Activated CD8-positive, alpha-beta memory T cell treated with anti-CD3 and anti-CD28 coated beads for 36 hours (primary cell): ENCODE data around the gene MPP3. TPM values are rescaled to one million over a fixed set of nuclear protein-coding genes. Genes with fewer than 3 reads are reported as not detected.

ENCODE experiments used
- CTCF ChIA-PET: fragments of 350-600 bp; sonication (Branson Sonifier 250); formaldehyde crosslinking; loops from one replicate; lab custom pipeline; 2021; ENCODE audit warnings: antibody characterized with exemption; lab: Charles Lee
- POLR2A ChIA-PET: fragments of 350-600 bp; sonication (Branson Sonifier 250); formaldehyde crosslinking; loops from one replicate; lab custom pipeline; 2021; ENCODE audit warnings: antibody characterized with exemption; lab: Charles Lee
- total RNA-seq, 2 experiments: library from RNA; stranded (reverse); gene quantifications; one replicate each; pipeline ENCODE4 v1.2.3, GENCODE V29; 2021

The MPP3 gene
- total RNA-seq, 2 experiments from 2014 or later = 0.40 to 0.78 TPM

DNA sequence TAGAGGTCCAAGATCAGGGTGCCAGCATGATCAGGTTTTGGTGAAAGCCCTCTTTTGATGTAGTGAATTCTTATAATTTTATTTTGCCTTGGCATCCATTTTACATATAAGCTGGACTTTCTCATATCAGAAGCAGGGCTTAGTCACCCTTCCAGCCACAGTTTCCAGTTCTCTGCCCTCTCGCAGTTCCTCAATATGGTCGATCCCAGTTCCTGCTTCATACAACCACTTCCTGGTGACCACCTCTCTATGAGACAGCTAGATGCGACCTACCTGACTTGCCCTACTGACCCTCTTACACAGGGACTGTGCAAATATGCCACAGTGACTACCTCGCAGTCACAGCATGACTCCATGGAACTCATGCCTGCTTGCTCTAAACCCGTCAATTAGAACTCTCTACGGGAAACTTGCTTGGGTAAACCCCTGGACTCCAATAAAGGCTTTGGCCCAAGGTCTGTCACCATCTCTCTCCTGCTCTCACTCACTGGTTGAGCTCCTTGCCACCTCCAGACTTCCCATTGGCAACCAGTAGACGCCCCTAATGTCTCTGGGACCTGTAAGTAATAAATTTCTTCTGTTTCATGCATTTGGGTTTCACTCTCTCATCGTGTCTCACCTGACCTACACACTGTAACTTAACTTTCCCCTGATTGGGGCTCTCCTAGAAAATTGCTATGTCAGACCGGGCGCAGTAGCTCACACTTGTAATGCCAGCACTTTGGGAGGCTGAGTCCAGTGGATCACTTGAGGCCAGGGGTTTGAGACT lies 35.5 kb upstream of the MPP3 start:
- CTCF ChIA-PET = interaction anchor here (2.1 to 2.4 kb wide), 2 partner anchors 10 to 12 kb away, joined by 8 to 12 read pairs; no protein-coding TSS in a partner anchor
- POLR2A ChIA-PET = interaction anchor here (0.7 kb wide), 1 partner anchor 23 kb away, joined by 11 read pairs; no protein-coding TSS in a partner anchor

DNA sequence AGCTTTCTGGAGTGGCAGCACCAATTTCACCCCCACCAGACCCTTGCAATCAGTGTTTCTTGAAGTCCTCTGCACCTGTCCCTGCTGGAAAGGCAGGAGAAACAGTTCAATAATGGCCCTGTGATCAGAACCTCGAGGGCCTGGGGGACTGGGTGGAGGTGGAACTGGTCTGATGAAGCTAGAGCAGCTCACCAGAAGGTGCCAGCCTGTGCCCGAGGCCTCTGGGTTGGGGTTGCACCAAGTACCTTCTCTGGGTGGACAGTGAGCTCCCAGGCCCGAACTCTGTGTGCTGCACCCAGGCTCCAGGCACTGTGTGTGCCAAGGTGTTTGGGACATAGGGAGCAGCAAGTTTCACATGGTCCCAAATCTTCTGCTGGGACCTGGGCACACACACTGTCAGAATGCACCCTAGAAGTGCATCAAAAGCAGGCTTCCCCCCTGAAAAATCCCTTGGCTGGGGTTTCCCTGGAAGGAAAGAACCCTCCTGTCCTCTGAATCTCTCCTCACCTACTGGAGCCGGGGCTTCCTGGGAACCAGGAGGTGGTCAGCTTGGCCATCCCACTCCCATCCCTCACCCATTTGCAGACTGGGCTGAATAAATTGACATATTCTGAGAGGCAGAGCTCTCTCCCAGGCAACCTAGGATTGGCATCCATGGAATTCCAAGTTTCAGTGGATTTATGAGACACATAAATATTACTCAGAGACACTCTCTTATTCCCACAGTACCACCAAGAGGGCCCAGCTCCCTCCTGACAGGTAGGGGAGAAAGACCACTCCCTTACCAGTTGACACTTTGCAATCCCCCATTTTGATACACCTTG lies 31.4 kb upstream of the MPP3 start:
- POLR2A ChIA-PET = interaction anchor here (0.5 to 0.6 kb wide), 2 partner anchors 182 to 311 kb away, joined by 3 read pairs; no protein-coding TSS in a partner anchor
- CTCF ChIA-PET = interaction anchor here (0.7 kb wide), 1 partner anchor 15 kb away, joined by 4 read pairs; no protein-coding TSS in a partner anchor

DNA sequence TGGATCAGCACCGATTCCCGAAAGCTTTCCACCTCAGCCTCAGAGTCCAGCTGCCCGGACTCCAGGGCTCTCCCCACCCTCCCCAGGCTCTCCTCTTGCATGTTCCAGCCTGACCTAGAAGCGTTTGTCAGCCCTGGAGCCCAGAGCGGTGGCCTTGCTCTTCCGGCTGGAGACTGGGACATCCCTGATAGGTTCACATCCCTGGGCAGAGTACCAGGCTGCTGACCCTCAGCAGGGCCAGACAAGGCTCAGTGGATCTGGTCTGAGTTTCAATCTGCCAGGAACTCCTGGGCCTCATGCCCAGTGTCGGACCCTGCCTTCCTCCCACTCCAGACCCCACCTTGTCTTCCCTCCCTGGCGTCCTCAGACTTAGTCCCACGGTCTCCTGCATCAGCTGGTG lies 29.0 kb upstream of the MPP3 start:
- CTCF ChIA-PET = interaction anchor here (1.2 to 1.3 kb wide), 2 partner anchors 13 to 17 kb away, joined by 3 to 4 read pairs; no protein-coding TSS in a partner anchor
- POLR2A ChIA-PET = no interaction called here

DNA sequence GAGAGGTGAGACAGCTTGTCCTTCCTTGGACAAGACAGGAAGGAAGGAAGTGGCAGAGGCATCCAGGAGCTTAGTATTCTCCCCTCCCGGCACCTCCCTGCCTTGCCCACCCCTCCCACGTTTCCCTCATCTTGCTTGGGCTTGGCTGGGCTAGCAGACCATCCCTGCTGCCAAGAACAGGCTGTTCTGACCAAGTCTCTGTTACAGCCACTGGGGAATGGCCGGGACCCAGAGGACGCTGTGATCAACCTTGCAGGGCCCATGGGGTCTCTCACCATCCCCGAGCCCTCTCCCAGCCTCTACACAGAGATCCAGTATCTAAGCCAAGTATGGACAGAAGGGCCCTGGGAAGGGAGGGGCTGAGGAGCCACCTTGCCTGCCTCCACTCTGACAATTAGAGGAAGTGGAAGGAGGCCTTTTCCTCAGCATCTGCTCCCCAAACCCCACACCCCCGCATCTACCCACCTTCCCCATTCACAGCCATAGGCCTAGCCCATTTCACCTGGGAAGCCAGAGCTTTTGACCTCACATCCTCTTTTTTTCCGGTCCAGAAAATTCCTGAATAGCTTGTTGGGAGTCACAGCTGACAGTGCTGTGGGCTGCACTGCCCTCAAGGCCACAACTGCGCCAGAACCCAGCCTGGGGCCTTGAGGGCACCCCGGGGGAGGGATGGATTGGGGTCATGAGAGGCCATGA lies 28.1 kb upstream of the MPP3 start:
- ChIA-PET CTCF (interaction anchor here (1.2 kb wide), 1 partner anchor 14 kb away, joined by 4 read pairs; no protein-coding TSS in a partner anchor), POLR2A (no interaction called here)

DNA sequence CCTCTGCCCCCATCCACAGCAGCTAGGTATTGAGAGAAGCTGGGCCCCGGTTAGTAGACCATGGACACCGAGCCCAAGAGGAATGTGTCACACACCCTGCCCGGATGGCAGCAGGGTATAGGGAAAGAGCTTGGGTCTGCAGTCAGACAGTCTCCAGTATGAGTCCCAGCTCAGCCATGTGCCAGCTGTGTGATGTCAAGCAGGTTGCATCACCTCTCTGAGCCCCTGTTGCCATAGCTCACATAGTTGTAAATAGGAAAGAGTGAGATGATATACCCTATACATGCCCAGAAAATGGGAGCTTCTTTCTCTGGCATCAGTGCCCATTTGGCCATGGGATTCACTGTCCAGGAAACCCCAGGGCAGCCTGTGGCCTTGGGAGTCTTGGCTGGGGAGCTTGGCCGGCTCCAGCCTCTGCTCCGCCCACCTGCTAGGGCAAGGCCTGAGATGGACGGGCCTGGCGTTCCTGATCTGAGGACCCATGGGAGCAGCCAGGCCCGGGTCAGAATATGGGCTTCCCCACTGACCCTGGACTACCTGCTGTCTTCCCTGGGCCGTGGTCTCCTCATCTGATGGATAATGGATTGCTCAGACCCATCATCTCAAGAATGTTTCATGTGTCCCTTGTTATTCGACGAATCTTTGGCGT lies 27.3 kb upstream of the MPP3 start:
- CTCF ChIA-PET = interaction anchor here (1.0 kb wide), 1 partner anchor 17 kb away, joined by 3 read pairs; no protein-coding TSS in a partner anchor
- POLR2A ChIA-PET = no interaction called here

DNA sequence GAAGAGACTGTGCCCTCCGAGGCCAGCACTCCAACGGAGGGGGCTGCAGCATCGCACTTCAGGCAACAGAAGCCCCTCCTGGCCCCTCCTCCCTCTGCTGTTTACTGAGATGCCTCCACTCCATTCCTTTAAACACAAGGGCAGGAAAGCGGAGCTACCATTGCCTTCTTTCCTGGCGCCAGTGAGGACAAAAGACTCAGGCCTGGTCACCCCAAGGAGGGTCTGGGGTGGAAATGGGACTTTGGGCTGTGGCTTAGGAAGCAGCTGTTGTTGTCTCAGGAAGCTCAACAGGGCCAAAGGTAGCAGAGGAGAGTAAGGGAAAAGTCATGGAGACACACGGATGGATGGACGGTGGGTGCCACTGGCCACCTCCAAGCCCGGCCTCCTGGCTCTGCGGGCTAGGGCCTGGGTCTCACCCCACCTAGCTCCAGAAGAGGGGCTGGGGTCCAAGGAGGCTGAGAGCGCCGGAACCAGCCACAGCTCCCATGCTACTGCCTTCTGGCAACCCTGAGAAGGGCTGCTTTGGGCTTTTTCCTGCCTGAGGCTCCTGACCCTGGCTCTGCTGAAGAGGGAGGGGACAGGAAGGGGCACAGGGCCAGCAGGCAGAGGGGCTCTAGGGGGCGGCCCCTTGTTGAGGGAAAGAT lies 25.1 kb upstream of the MPP3 start:
- CTCF ChIA-PET = no interaction called here
- POLR2A ChIA-PET = no interaction called here

DNA sequence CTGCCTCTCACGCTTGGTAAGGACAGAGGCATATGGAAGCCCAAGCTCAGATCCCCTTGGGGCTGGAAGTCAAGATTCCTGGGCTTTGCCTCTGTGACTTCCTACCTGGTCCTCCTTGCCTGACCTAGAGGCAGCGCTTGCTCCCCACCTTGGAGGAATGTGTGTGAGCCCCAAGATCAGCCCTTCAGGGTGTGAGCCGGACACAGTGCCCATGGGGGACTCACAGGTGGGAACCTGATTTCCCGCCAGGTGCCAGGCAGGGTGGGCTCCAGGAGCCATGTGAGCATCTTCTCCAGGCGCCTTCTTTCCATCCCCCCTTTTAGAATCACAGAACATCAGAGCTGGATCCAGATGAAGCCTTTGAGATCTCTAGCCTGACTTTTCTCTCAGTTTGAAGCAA lies 24.2 kb upstream of the MPP3 start:
- ChIA-PET POLR2A (no interaction called here), CTCF (interaction anchor here (0.9 to 1.0 kb wide), 3 partner anchors 20 to 97 kb away, joined by 3 to 4 read pairs (median 3); no protein-coding TSS in a partner anchor)

DNA sequence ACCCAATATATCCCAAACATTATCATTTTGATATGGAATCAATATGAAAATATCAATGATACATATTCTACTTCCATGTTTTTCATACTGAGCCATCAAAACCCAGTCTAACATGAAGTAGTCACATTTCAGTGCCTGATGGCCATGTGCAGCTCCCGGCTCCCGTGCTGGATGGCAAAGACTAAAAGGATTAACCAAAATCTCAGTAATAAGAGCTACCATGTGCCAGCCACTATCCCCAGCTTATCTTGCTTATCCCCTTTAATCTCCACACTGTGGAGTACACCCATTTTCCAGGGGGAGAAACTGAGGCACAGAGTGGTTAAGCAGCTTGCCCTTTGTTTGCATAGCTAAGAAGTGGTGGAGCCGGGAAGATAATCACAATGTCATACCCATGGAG lies 23.2 kb upstream of the MPP3 start:
- CTCF ChIA-PET = interaction anchor here (2.4 kb wide), 1 partner anchor 10 kb away, joined by 10 read pairs; the partner anchor contains the start of gene CD300LG
- POLR2A ChIA-PET = no interaction called here

DNA sequence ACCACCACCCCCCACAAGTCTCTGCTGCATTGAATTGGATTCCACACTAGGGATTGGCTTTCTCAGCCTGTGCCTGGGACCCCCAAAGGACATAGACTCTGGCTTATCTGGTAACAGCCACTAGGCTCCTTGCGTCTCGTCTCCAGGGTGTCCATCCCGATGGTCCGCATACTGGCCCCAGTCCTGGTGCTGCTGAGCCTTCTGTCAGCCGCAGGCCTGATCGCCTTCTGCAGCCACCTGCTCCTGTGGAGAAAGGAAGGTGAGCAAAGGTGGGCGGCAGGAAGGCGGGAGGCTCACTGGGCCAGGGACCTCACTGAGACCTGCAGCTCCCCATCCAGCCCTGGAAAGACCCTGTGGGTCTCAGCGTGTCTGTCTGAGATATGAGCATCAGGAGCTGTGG lies 22.1 kb upstream of the MPP3 start:
- CTCF ChIA-PET = interaction anchor here (2.4 kb wide), 1 partner anchor 9 kb away, joined by 10 read pairs; the partner anchor contains the start of gene CD300LG
- POLR2A ChIA-PET = no interaction called here

DNA sequence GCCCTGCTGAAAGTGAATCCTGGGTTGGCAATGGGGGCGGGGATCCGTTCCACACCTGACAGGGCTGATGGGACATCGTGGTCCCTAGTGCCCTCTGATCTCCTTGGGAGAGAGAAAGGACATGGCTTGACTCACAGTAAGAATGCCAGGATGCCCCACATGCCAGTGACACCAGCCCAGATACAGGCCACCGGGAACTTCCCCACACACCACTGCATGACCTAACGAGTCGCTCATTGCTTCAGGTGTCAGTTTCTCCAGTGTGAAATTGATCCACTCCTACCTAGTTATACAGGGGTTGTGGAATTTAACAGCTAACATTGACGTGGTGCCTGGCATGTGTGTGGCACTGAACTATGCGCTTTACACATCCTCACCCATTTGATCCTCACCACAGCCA lies 21.6 kb upstream of the MPP3 start:
- CTCF ChIA-PET = interaction anchor here (2.4 kb wide), 1 partner anchor 8 kb away, joined by 10 read pairs; the partner anchor contains the start of gene CD300LG

DNA sequence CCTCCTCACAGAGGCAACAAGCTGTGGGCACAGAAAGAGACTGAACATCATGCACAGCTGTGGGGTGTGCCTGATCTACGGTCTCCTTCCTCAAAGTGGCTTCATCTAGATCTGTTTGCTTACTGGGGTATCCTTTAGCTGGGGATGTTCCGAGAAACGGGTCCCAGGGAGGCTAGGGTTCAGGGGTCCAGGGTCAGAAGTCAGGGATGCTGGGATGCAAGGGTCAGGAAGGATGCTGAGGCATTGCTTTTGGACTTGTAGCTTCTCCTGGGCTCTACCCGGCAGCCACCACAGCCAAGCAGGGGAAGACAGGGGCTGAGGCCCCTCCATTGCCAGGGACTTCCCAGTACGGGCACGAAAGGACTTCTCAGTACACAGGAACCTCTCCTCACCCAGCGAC lies 20.6 kb upstream of the MPP3 start:
- CTCF ChIA-PET = interaction anchor here (0.8 kb wide), 1 partner anchor 19 kb away, joined by 3 read pairs; no protein-coding TSS in a partner anchor

More for the DNA sequence above, 21.6 kb upstream of the MPP3 start:
- POLR2A ChIA-PET = no interaction called here

DNA sequence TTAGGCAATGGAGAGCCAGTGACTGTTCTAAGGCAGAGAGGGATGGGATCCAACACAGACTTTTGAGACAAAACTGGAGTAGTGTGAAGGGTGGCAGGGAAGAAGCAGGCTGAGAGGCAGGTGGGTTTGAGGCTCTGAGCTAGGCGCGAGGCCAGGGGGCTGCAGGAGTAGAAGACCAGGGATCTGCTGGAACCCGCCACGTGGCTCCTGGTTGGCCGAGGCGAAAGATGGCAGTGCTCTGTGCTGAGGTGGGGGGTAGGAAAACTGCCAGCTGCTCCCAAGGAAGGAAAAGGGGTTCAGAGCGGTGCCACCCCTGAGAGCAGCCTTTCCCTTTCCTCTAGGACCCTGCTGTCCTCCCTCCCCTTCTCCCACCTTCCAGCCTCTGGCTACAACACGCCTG lies 19.6 kb upstream of the MPP3 start:
- ChIA-PET POLR2A (no interaction called here), CTCF (no interaction called here)

More for the DNA sequence above, 20.6 kb upstream of the MPP3 start:
- POLR2A ChIA-PET = no interaction called here

DNA sequence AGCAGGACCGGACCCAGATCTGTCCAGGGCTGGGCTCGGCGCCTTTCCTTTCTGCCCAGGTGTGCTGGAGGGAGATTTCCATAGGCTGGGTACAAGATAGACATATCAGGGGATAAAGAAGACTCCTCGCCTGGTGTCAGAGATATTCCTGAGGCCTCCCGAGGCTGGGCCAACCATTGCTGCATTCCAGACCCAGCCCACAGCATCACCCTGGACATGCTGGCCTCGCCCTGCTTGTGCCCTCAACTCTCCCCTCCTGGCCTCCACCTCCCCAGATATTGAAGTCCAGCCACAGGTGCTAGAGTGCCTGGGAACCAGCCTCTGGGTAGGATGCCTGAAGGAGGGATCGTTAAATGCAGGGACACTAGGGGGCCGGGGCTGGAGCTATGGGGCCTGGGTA lies 16.2 kb upstream of the MPP3 start:
- ChIA-PET POLR2A (no interaction called here), CTCF (no interaction called here)

DNA sequence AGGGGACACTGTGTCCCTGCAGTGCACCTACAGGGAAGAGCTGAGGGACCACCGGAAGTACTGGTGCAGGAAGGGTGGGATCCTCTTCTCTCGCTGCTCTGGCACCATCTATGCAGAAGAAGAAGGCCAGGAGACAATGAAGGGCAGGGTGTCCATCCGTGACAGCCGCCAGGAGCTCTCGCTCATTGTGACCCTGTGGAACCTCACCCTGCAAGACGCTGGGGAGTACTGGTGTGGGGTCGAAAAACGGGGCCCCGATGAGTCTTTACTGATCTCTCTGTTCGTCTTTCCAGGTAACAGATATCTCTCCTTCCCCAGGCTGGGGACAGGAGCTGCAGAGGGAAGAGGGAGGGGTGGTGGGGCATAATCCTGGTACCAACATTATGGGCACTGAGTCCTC lies 15.7 kb upstream of the MPP3 start:
- CTCF ChIA-PET = interaction anchor here (0.7 kb wide), 1 partner anchor 40 kb away, joined by 3 read pairs; no protein-coding TSS in a partner anchor
- POLR2A ChIA-PET = no interaction called here

DNA sequence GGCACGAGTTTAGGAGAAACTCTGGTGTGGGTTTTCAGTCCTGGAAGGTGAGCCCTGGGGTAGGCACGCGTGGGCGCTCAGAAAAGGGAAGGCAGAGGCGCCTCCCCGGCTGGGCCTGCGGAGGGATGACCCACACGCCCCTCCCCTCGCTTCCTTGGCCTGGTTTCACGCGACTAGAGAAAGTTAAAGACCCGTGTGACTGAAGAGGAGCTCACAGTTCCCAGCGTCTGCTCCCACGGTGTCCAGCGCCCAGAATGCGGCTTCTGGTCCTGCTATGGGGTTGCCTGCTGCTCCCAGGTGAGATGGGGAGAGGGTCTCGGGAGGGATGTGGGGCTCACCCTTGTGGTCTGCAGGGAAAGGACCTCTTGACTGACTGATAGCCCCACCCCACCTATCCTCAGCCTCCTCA lies 14.0 kb upstream of the MPP3 start, which contains the start of gene CD300LG:
Gene CD300LG, plus strand, starts transcription at position 214 of the 409 bp plus-strand sequence. Its CDS starts 41 bp downstream, at position 255.
- CTCF ChIA-PET = interaction anchor here (0.6 to 2.5 kb wide), 6 partner anchors 8 to 161 kb away, joined by 4 to 10 read pairs (median 6); partner anchors contain the start of gene MPP3
- POLR2A ChIA-PET = no interaction called here

DNA sequence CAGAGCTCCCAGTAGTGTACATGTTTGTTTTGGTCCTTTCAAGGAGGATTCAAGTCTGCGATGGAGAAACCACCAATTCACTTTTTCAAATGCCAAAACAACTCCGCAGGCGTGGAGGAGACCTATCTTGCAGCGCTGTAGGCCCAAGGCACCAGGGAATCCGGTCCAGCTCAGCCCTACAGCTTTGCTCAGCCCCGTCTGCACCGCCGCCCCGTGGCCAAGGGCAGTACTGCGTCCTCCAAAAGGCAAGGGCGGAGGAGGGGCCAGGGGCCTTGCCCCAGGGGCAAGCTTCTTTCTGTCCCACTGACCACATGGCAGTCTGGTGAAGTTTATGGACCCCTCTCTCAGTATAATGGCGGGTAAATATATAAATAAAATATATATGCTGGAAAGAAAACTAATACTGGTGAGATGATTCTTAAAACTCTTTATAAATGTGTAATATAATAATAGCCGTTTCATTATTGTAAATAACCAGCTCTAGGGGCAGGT lies 13.3 kb upstream of the MPP3 start:
- ChIA-PET POLR2A (no interaction called here), CTCF (interaction anchor here (0.6 to 2.5 kb wide), 12 partner anchors 8 to 152 kb away, joined by 3 to 10 read pairs (median 4); partner anchors contain the start of gene MPP3)

DNA sequence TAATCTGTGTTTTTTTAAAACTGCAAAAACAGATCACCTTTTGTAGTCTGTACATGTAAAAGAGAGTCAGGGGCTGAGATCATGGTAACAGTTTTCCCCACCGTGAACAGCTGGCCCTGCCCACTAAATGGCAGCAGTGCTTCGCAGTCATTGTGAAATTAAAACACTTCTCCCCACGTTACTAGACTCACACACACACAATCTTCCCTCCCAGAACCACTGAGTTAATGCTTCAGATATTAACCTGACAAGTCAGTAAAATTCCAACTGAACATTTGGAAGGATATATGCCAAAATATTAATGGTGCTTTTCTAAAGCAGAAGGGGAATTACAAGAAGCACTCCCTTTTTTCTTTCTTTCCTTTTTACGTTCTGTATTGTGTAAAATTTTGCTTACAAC lies 12.8 kb upstream of the MPP3 start:
- ChIA-PET CTCF (interaction anchor here (0.6 to 2.5 kb wide), 12 partner anchors 8 to 152 kb away, joined by 3 to 10 read pairs (median 4); partner anchors contain the start of gene MPP3), POLR2A (no interaction called here)
